GM18498 (cell line): ENCODE data around the gene RASGRF1.
"Not testable (repeated sequence)": the region's sequence is repeated elsewhere in the genome, so short reads cannot be mapped to it uniquely, and the experiment has no call there.

Experiments
- ATAC-seq: cut with Tn5 transposase; IDR thresholded peaks from one replicate; pipeline ENCODE4 v1.9.1; 2021; ENCODE audit warnings: mild to moderate bottlenecking, moderate library complexity; ENCODE audit not compliant: unreplicated experiment

The RASGRF1 gene

GRCh38 chr15:78937132-78937739, 153.3 kb downstream of the RASGRF1 start:
- no peak for ATAC-seq

GRCh38 chr15:78934655-78935023, 155.9 kb downstream of the RASGRF1 start:
- no peak for ATAC-seq

GRCh38 chr15:78933823-78934654, 156.5 kb downstream of the RASGRF1 start:
- no peak for ATAC-seq

GRCh38 chr15:78933187-78933822, 157.3 kb downstream of the RASGRF1 start:
- ATAC-seq: no peak

GRCh38 chr15:78932258-78932808, 158.2 kb downstream of the RASGRF1 start:
- no peak for ATAC-seq

- no peak for ATAC-seq
These were observed 158.9 kb downstream of the RASGRF1 start for GRCh38 chr15:78931439-78932257.

- ATAC-seq: no peak
These were observed 159.8 kb downstream of the RASGRF1 start for GRCh38 chr15:78930577-78931388.

GRCh38 chr15:78929536-78930264, 160.9 kb downstream of the RASGRF1 start:
- no peak for ATAC-seq

GRCh38 chr15:78928616-78929093, 161.9 kb downstream of the RASGRF1 start:
- no peak for ATAC-seq

- not testable (repeated sequence) for ATAC-seq
These were observed 162.4 kb downstream of the RASGRF1 start for GRCh38 chr15:78928176-78928575.

- no peak for ATAC-seq
These were observed 163.3 kb downstream of the RASGRF1 start for GRCh38 chr15:78927077-78927790.

GRCh38 chr15:78925956-78926743, 164.4 kb downstream of the RASGRF1 start:
- no peak for ATAC-seq

GRCh38 chr15:78925076-78925624, 165.4 kb downstream of the RASGRF1 start:
- no peak for ATAC-seq

GRCh38 chr15:78923480-78924360, 166.9 kb downstream of the RASGRF1 start:
- ATAC-seq: no peak

- no peak for ATAC-seq
These were observed 167.6 kb downstream of the RASGRF1 start for GRCh38 chr15:78923015-78923414.

GRCh38 chr15:78922527-78922926, 168.1 kb downstream of the RASGRF1 start:
- ATAC-seq: no peak
